NCI-H748 (cell line): Measurements from ENCODE around the gene DYNLT2B.
A peak's percentile ranks its signal among the peaks of the same experiment; 100 is the strongest.
"Not testable (repeated sequence)": the region's sequence is repeated elsewhere in the genome, so short reads cannot be mapped to it uniquely, and the experiment has no call there.

ENCODE experiments used
- DNase-seq: peaks from one replicate; lab custom pipeline; 2025; ENCODE audit not compliant: unreplicated experiment; lab: John Stamatoyannopoulos, UW

DYNLT2B gene

DNA sequence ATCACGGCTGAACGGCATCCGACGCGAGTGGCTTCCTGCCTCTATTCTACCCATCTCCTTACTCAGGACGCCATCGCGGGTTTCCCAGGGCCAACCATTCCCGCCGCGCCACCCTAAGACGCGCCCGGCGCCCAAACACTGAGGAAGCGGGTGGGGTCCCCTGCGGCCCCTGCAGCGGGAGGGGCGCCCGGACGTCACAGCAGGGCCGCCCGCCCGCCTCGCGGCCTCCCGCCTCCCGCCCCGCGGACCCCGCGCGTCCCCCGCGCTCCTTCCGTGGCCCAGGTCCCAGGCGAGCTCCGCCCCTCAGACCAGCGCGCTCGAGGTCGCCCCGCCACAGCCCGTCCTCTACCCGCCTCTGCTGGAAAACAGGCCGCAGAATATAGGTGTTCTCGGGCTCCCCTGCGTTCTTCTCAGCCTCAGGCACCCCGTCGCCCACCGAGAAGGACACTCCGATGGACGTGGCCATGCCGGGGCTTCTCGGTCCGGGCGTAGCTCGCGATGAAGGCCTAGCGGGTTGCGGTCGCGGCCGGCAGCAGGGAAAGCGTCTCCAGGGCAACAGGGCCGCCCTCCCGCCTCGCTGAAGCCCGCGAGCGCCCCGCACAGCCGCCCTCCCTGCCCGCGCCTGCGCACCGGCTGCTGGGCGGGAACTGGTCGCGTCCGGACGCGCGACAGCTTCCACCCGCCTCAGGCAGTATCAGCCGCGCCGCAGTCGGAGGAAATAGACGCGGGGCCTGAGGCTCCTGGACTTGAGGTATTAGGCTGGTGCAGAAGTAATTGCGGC, at the start of gene DYNLT2B:
Gene DYNLT2B (minus strand): TSS at position 554 of the 781 bp plus-strand sequence. CDS start 88 bp downstream, at position 466.
- DNase-seq = peak; percentile 89

DNA sequence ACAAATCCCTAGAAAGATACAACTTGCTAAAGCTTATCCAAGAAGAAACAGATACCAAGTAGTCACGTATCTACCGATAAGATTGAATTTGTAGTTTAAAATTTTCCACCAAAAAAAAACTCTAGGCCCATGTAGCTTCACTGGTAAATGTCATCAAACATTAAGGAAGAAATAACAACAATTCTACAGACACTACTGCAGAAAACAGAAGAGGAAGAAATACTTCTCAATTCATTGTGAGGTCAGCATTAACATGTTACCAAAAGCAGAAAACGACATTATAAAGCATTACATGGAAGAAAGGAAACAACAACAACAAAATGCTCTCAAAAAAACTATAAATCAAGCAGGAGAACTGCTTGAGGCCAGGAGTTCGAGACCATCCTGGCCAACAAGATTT, 47.7 kb upstream of the DYNLT2B start:
- no peak for DNase-seq

DNA sequence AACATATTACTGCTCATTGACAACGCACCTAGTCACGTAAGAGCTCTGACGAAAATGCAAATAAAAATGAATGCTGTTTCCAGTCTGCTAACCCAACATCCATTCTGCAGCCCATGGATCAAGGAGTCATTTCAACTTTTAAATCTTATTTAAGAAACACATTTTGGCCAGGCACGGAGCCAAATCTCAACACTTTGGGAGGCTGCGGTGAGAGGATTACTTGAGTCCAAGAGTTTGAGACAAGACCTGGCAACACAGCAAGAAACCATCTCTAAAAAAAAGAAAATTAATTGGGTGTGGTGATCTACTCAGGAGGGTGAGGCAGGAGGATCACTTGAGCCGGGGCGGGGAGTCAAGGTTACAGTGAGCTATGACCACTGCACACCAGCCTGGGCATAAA, 42.5 kb upstream of the DYNLT2B start:
- DNase-seq = no peak

DNA sequence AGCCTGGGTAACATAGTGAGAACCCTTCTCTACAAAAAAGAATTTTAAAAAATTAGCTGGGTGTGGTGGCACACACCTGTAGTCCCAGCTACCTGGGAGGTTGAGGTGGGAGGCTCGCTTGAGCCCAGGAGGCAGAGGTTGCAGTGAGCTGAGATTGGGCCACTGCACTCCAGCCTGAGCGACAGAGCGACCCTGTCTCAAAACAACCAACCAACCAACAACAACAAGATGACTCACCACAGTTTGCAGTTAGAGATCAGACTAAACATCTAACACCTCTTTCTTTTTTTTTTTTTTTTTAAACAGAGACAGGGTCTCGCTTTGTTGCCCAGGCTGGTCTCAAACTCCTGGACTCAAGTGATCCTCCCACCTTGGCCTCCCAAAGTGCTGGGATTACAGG, 40.5 kb upstream of the DYNLT2B start:
- DNase-seq = not testable (repeated sequence)

DNA sequence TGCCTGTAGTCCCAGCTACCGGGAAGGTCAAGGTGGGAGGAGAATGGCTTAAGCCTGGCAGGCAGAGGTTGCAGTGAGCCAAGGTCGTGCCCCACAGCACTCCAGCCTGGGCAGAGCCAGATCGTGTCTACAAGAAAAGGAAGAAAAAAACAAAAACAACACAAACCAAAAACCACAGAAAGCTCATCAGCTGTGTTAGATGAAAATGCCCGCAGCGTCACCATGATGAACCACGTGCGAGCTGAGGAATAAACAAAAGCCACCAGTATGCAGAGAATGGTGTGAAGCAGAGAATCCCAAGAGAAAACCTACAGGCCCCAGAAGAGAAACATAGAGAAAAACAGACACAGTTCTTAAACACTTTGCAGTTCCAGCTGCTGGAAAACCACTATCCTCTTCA, 39.9 kb upstream of the DYNLT2B start:
- no peak for DNase-seq

DNA sequence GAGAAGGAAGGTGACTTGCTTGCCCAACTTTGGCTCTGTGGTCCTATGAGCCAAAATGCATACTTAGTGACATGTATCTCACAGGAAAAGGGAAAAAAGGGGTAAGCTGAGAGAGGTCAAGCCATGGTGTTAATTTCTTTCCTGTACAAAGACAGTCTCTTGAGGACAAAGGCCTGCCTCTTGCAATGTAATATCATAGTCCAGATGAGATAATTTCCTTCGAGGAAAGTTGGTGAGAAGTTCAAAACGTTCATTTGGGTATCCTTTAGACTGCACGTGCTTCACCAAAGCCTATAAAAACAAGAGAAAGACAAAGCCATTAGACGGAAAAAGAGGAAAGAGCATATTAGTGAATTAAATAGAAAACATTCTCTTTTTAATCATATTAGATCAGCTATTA, 38.5 kb upstream of the DYNLT2B start:
- no peak for DNase-seq

DNA sequence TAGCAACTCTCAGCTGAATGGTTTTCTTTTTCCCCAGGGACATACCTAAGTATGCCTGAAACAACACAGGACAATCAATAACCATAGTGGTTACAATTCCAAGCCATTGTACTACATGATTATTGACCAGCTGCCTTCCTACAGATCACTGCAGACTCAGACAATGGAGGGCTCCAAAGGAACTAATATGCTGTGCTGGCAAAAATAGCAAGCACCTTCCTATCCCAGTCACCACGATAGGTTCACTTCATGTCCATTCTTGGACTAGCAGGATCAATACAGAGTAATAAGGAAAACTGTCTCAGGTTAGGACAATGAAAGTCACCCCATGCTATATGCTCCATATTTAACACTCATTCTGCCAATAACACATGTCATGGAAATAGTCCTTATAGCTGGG, 37.6 kb upstream of the DYNLT2B start:
- no peak for DNase-seq

DNA sequence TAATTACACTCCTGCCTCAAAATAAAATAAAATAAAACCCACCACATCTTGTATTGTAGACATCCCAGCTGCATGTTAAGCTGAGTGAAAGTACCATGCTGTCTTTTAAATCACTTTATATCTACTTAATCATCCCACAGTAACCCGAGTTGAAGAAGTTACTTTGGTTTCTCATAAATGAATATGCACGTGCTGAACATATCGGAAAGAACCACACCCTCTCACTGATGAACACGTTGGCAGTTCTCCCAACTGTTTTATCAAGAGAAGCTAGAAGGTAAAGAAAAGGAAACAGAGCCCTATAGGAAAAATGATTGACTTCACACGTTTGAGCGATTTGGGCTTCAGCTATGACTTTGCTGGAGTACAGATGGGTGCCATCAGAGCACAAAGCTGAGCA, 36.1 kb upstream of the DYNLT2B start:
- no peak for DNase-seq

DNA sequence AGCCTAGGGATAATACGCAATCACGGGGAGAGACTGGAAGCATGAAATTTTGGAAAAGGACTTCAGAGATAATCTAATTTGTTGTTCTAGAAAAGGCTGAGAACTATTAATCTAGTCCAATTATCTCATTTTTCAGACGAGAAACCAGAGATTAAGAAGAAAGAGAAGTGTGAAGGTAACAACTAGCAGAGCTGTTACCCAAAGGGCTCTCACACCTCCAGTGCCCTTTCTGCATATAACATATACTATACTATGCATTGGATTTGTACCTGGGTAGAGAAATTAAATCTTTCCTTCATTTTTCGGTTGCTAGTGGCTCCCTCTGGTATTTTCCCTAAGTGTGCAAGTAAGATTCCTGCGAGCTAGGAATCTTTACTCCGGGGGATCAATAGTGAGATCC, 33.5 kb upstream of the DYNLT2B start:
- no peak for DNase-seq

DNA sequence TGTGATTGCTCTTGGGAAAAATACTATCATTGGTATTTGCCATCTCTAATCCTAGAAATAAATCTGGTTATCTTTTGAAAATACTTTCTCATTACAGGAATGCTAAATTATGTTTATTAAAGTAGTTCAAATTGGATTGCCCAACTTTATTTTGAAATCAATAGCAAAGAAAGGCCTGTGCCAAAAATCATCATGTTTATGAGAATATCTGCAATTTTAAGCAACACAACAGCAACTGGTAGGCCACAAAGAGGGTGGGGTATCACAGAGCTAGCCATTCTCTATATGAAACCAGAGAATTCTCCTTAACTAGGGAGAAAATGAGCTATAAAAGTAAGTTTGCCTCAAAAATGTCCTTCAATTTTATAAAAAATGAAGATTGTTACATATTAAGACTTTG, 32.0 kb upstream of the DYNLT2B start:
- DNase-seq = no peak

DNA sequence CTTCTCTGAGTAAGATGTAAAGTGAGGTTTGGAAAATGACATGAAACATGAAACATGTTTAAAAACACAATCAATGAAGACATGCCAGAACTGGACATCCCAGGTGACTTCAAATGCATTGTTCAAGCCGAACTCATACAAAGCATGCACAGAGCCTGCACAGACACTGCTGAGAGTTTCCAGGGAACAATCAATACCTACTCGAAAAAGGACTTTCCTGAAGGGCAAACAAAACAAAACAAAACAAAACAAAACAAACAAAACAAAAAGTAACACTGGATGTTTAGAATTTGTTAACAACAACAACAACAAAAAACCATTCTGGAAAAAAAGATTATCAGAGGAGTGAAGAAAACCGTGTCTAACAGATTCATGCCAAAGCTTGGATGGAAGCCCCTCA, 30.7 kb upstream of the DYNLT2B start:
- no peak for DNase-seq

DNA sequence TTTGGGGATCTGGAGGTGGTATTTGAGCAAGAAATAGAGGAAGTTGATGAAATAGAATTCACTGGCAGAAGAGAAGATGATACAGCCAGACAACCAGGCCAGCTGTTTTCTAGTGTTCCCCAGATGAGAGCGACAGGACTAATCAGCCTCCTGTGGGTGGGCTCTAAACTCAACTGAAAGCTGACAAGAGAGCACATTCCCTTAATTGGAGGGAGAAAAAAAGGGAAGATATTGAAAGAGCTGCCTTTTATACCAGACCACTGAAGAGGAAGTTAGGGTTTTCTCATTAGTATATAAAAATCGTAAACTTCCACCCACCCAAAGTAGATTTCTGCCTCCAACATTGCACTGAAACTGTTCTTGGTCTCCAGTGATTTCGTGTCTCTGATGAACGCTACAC, 26.6 kb upstream of the DYNLT2B start:
- no peak for DNase-seq

DNA sequence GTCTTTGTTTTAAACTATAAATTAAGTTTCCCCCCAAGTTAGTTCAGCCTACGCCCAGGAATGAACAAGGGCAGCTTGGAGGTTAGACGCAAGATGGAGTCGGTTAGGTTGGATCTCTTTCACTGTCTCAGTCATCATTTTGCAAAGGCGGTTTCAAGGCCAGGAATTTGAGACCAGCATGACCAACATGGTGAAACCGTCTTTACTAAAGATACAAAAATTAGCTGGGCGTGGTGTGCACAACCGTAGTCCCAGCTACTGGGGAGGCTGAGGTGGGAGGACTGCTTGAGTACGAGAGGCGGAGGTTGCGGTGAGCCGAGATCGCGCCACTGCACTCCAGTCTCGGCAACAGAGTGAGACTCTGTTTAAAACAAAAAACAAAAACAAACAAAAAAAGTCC, 25.9 kb upstream of the DYNLT2B start:
- not testable (repeated sequence) for DNase-seq

DNA sequence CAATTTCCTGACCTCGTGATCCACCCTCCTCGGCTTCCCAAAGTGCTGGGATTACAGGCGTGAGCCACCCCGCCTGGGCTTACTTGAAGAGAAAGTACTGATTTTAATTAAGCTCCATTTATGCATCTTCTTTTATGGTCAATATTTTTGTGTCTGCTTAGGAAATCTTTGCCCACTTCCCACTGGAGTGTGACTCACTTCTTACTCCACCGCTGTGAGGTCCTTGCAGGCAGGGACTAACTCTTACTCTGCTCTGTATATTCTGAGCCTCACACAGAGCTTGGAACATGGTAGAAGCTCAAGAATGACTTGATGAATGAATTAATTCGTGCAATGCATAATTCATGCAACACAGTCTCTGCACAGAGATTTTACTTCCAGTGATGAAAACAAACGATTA, 23.1 kb upstream of the DYNLT2B start:
- no peak for DNase-seq

DNA sequence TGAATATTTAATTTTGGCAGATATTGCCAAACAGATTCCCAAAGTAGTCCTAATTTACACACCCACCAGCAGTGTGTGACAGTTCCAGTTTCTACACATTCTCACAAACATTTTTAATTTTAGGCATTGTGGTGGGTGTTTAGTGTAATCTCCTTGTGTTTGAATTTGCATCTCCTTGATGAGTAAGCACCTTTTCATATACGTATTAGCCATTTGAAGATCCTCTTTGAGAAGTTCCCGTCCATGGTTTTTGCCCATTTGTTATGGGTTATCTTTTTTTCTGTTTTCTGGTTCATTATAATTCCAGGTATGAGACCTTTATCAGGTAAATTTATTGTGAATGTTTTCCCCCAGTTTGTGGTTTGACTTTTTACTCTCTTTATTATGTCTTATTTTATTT, 22.4 kb upstream of the DYNLT2B start:
- DNase-seq = no peak

DNA sequence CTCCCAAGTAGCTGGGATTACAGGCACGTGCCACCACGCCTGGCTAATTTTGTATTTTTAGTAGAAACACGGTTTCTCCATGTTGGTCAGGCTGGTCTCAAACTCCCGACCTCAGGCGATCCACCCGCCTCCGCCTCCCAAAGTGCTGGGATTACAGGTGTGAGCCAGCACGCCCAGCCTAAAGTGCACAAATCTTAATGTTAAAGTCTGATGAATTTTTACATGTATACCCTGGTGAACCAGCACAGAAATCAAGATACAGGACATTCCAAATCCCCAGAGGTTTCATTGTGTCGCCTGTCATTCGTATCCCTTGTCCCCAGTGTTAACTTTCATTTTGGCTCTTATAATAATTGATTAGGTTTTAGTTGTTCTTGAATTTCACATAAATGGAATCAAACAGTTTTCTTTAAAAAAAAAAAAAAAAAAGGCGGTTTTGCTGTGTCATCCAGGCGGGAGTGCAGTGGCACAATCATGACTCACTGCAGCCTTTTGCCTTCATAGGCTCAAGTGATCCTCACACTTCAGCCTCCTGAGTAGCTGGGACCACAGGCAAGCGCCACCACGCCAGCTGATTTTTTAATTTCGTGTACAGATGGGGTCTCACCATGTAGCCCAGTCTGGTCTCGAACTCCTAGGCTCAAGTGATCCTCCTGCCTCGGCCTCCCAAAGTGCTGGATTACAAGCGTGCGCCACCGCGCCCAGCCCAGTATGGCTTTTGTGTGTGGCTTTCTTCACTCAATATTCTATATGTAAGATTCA, 21.6 kb upstream of the DYNLT2B start:
- no peak for DNase-seq

DNA sequence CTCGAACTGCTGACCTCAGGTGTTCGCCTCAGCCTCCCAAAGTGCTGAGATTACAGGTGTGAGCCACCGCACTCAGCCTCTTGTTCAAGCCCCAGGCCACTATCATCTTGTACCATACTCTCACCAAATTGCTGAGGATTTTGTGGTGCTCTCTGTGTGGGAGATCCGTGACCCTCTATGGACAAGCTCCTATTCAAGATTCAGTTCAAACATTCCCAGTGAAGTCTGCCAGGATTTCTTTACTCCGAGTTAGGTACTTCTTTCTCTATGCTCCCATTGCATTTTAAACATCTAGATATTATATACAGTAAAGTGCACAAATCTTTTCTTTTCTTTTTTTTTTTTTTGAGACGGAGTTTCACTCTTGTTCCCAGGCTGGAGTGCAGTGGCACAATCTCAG, 21.0 kb upstream of the DYNLT2B start:
- DNase-seq = no peak

DNA sequence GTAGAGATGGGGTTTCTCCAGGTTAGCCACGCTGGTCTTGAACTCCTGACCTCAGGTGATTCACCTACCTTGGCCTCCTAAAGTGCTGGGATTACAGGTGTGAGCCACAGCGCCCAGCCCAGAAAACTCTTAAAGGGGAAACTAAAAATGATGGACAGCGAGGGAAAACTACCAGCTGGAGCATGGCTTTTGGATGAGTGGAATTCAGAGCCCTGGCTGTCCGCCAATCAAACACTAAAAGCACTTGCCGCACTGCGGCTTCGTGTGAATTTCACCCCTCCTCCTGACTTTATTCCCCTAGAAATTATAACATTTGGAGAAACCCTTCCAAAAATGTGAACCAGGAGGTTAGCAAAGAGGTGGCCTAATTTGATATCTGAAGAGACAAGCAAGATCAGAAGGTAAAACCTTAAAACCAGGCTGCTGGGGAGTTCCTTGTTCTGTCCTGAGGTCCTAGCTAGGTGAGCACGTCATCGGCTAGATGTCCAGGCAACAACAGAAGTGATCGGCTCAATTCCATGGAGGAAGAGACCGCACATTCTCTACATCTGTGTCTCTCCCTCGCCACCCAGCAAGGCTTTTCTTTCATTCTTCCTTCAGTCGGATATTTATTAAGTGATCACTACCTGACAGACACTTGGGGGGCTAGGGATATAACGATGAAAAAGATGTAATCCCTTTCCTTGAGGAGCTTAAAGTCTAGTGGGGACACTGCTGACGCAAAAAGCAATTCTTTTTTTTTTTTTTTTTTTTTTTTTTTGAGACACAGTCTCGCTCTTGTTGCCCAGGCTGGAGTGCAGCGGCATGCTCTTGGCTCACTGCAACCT, 18.5 kb upstream of the DYNLT2B start:
- DNase-seq = no peak

DNA sequence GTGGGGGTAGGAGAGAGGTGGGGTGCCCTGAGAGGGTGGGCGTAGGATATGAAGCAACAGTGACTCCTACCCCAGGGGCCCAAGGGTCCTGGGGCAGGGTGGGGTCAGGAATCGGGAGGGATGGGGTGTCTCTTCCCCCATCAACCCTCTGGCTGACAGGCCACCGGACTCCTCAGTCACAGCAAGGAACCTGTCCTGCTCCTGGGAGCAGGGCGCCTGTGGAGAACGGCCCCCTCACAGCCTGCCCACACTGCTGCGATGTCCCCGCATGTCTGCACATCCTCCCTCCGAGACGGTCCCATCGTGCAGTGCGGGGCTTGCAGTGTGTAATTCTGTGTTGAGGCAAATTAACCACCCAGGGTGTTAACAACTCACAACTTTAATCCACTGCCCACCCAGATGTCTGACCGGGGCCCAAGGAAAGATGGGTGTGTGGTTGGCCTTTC, 17.5 kb upstream of the DYNLT2B start:
- DNase-seq = no peak

DNA sequence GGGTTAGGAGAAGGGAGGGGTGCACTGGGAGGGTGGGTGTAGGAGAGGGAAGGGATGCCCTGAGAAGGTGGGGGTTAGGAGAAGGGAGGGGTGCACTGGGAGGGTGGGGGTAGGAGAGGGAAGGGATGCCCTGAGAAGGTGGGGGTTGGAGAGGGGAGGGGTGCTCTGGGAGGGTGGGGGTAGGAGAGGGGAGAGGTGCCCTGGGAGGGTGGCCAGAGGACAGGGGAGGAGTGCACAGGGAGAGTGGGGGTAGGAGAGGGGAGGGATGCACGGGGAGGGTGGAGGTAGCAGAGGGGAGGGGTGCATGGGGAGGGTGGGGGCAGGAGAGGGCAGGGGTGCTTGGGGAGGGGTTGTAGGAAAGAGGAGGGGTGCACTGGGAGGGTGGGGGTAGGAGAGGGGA, 16.9 kb upstream of the DYNLT2B start:
- DNase-seq = no peak

DNA sequence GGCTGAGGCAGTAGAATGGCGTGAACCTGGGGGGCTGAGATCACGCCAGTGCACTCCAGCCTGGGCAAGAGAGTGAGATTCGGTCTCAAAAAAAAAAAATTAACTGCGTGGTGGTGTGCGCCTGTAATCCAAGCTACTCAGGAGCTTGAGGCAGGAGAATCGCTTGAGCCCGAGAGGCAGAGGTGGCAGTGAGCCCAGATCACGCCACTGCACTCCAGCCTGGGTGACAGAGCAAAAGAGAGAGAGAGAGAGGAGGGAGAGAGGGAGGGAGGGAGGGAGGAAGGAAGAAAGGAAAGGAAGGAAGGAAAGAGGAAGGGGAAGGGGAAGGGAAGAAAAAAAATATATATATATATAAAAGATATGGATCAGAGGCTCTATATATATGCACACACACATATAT, 14.1 kb upstream of the DYNLT2B start:
- DNase-seq = no peak

DNA sequence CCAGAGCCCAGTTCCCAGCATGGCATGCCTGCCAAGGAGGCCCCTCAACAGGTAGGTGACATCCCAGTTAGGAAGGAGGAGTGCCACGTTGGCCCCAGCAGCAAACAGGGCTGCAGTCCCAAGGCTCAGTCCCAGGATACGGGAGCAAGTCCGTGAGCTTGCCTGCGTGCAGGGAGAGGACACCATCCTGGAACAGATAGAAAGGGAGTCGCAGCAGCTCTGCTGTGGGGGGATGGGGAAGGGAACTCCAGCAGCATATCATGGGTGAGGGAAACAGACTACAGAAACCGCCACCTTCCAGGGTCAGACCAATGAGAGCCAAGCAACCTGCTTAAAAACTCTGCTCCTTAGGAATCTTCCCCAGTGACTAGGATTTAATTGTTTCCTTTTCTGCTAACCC, 9.4 kb upstream of the DYNLT2B start:
- no peak for DNase-seq
